Kidney (tissue), 14 donors: Measurements from ENCODE around the gene MYOM3. TPM values are rescaled to one million over a fixed set of nuclear protein-coding genes. Genes with fewer than 3 reads are reported as not detected.

Experiments used
- DNase-seq, 5 donors: peaks; one replicate each; pipeline ENCODE4 v3.0.0-alpha.2; 2013 to 2020
- FAIRE-seq: peaks from 2 replicates; lab custom pipeline; 2012; peaks lifted over from hg19 to GRCh38; lab: Jason Lieb, UNC
- H3K27ac ChIP-seq, 2 donors: one replicate each; pipeline ENCODE4 v1.7.0; 2013; ENCODE audit warnings: low read depth in 2 of 2, low read length in 2 of 2, inconsistent platforms in 1 of 2
- H3K27me3 ChIP-seq: one replicate; pipeline ENCODE4 v1.7.1; 2013; ENCODE audit warnings: low read length, inconsistent platforms; ENCODE audit not compliant: control insufficient read depth, insufficient read depth
- H3K36me3 ChIP-seq, 3 donors: one replicate each; pipeline versions ENCODE4 v1.7.0 to v1.7.1; 2013; ENCODE audit warnings: low read length in 3 of 3, control low read depth in 1 of 3, inconsistent platforms in 1 of 3; ENCODE audit not compliant: insufficient read depth in 3 of 3, control insufficient read depth in 2 of 3
- H3K4me1 ChIP-seq, 3 donors: one replicate each; pipeline versions ENCODE4 v1.7.0 to v1.7.1; 2013; ENCODE audit warnings: low read length in 3 of 3, inconsistent platforms in 1 of 3, low read depth in 1 of 3; ENCODE audit not compliant: control insufficient read depth in 2 of 3, insufficient read depth in 2 of 3
- H3K4me3 ChIP-seq, 3 donors: one replicate each; pipeline versions ENCODE4 v1.7.0 to v1.8.1; 2013; ENCODE audit warnings: low read length in 3 of 3, control low read depth in 1 of 3, inconsistent platforms in 1 of 3
- H3K9ac ChIP-seq, 3 donors: one replicate each; pipeline versions ENCODE4 v1.7.0 to v1.7.1; 2013; ENCODE audit warnings: low read length in 3 of 3, control low read depth in 1 of 3, inconsistent platforms in 1 of 3
- H3K9me3 ChIP-seq, 3 donors: one replicate each; pipeline versions ENCODE4 v1.7.0 to v1.7.1; 2013; ENCODE audit warnings: low read length in 3 of 3, control low read depth in 1 of 3, inconsistent platforms in 1 of 3; ENCODE audit not compliant: control insufficient read depth in 2 of 3, insufficient read depth in 1 of 3
- CTCF ChIP-seq: IDR thresholded peaks from 3 replicates; pipeline ENCODE4 v1.5.1; 2012; ENCODE audit warnings: mild to moderate bottlenecking, moderate library complexity, borderline replicate concordance; ENCODE audit not compliant: insufficient read depth; ENCODE audit errors: extremely low read depth
- intact Hi-C: fragments of 100-400 bp; cut with DNase I; formaldehyde crosslinking; loops from one replicate; pipeline ENCODE4 v1.11.1; 2022
- polyA plus RNA-seq: library from polyadenylated mRNA; stranded (reverse); fragments of 350-450 nt; fragmentation: Illumina TruSeq; extraction: RNeasy Lipid Tissue Mini Kit (QIAGEN cat#74804); gene quantifications from one replicate; pipeline ENCODE4 v1.2.3, GENCODE V29; 2014; ENCODE audit warnings: low read depth, low replicate concordance; ENCODE audit not compliant: insufficient read depth
- total RNA-seq: library from RNA; stranded (reverse); fragmentation: NEBNext Ultra II Directional; extraction: Animal tissue kit (Norgen Biotek cat#: 25700); gene quantifications from one replicate; pipeline ENCODE4 v1.2.1, GENCODE V29; 2021
- donor health status: control.
- donor health status: control.
- donor health status: control.
- donor health status: control.
- donor health status: control.
- donor health status: DM: yes; HTN: yes; CAD: no.
- donor health status: Normal renal cell carcinoma (clear cell type).

MYOM3 gene
- total and polyA plus RNA-seq, 2 donors from 2014 or later: 13.5 to 20.5 TPM

GRCh38 chr1:24074196-24074595 is 37.7 kb downstream of the MYOM3 start:
- no peak overlapping the region for H3K27ac ChIP-seq
- intact Hi-C loops: no loop called here
- FAIRE-seq (no peak), DNase-seq (peak in 1 of 5 donors; percentile 54)
- no peak overlapping the region for H3K9ac ChIP-seq
- no peaks in the 10 kb centered on the region for H3K27me3 ChIP-seq
- H3K4me1 ChIP-seq: peaks cover 0 to 2% (median 0%) of the 10 kb centered on the region in 3 donors
- H3K4me3 ChIP-seq: no peak overlapping the region
- TF ChIP-seq CTCF: no peak
- no peaks in the 10 kb centered on the region for H3K9me3 ChIP-seq
- no peaks in the 10 kb centered on the region for H3K36me3 ChIP-seq

GRCh38 chr1:24071941-24072340 is 40.0 kb downstream of the MYOM3 start:
- Histone ChIP-seq H3K27ac (no peak overlapping the region), H3K9me3 (no peaks in the 10 kb centered on the region), H3K36me3 (no peaks in the 10 kb centered on the region), H3K4me3 (no peak overlapping the region), H3K27me3 (no peaks in the 10 kb centered on the region), H3K9ac (no peak overlapping the region), H3K4me1 (peaks cover 0 to 2% (median 0%) of the 10 kb centered on the region in 3 donors)
- intact Hi-C loops: no loop called here
- FAIRE-seq (no peak), DNase-seq (peak in 1 of 5 donors; percentile 43)
- TF ChIP-seq CTCF: no peak

- FAIRE-seq (no peak), DNase-seq (peak; percentile 55 to 91 (median 90))
- Histone ChIP-seq H3K9me3 (no peaks in the 10 kb centered on the region), H3K27ac (no peak overlapping the region), H3K4me3 (no peak overlapping the region), H3K9ac (no peak overlapping the region), H3K27me3 (no peaks in the 10 kb centered on the region), H3K4me1 (peaks cover 0 to 2% (median 0%) of the 10 kb centered on the region in 3 donors), H3K36me3 (no peaks in the 10 kb centered on the region)
- peak; percentile 94 for TF ChIP-seq CTCF
- intact Hi-C loops: no loop called here
Observed at GRCh38 chr1:24070821-24071393, 41.0 kb downstream of the MYOM3 start.
